Measurements from ENCODE around the gene KRTAP9-7.

The KRTAP9-7 gene

DNA sequence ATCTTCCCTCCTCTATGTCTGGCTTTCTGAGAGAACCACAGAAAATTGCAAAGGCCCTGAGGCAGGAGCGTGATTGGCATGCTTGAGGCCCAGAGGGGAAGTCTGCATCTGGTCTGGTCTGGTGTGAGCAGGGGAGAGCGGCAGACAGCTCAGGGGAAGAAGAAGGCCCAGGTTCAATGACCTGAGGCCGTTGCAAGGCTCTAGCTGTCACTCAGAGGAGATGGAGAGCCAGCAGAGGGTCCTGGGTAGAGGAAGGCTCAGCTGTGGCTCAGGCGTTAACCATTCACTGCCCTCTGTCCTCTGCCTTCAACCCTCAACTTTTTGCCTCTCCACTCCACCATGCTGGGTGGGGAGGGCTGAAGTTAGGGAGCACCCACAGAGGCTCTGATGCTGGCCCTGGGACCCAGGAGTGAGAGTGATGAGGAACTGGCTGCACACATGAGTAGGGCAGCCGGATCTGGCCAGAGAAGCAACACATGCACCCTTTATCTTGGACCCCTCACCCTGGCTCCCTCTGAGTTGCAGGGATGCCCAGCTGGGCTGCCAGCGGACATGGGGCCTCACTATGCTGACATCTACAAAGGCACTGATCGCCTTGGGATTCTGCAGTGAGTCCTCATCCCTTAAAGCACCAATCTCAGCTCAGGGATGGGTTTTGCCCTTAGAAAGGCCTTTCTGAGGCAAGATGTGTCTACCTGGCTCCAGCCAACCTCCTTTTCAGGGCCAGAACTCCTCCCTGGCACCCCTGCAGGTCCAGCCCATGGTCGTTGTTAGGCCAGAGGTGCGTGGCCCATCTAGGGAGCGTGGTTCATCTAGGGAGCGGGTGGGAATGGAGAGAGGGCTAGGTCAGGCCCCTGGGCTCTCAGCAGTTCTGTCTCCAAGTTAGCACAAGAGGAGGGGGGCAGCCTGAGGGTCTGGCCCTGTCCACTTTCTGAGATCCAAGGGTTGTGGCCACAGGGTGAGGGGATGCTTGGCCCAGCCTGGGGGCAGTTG is 47.7 kb downstream of the KRTAP9-7 start:
- no peak for DNase-seq

DNA sequence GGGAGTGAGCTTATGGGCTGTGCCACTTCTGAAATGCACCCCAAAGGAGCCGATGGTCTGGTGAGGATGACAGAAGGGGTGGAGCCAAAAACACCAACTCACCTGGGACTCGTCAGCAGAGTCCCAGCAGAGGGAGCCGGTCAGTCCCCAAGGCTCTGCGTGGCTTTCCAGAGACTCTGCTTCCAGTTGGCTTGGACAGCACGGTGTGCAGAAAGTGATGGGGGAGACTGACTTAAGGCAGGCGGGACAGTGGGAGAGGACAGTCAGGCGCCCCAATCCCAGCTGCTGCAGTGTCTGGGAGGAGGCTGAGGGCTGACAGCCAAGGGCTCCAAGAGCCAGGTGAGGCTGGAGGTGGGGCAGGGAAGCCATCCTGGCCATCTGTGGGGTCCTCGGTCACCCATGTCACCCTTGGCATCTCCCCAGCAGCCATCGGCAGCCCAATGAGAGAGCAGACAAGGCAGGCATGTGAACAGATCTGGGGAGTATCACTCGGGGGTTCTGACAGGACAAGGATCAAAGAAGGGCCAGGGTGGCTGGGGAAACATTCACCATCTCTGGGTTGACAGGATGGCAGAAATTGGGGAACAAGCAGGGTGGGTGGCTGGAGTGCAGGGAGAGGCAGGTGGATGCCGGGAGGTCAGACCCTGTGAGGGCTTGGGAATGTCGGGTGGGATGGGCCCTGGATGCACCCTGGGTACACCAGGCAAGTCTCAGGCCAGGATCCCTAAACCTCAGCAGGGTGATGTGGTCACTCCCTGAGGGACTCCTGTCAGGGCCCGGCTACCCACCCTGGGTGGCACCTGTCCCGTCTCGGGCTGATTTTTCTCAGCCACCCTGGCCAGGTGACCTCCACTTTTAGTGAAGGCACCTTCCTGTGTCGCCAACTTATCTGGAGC is 48.9 kb downstream of the KRTAP9-7 start:
- DNase-seq: no peak

DNA sequence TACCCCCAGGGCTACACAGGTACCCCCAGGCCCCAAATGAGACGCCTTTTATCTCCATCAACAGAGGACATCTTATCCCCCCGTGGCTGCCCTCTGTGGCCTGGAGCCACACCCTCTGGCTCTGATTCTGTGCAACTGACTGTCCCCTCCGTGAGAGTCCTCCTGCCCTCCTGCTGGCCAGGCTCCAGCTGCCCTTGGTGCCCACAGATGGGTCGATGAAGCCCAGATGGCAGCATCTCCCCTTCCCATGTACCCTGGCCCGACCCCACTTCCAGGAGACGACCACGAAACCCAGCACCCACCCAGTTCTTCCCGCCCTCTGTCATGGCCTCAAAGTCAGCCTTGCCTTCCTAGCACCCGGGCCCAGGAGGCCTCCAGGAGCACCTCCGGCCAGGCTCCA is 49.6 kb downstream of the KRTAP9-7 start:
- no peak for DNase-seq

DNA sequence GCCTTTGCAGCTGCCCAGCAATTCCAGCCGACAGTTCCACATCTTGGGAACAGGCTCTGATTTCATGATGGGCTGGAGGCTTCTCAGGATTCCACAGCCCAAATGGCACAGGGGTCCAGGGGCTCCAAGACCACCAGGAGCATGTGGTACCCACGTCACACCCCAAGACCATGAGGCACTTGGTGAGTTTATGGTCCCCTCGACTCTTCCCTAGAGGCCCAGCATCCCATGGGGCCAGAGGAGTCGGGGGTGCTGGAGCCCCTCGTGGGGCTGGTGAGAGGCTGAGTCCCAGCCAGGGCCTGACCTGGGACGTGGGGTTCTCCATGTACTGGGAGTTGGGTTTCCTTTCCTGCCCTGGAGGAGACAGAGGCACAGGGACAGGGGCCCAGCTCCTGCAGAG is 50.1 kb downstream of the KRTAP9-7 start:
- DNase-seq: no peak

Measured in retina (tissue), 1 donor.